Loucy (cell line): Measurements from ENCODE around the gene KIF2C.

Experiments used
- EZH2phosphoT487 ChIP-seq: fragments of 200-600 bp; IDR thresholded peaks from 2 replicates; pipeline ENCODE4 v1.6.1; 2018; ENCODE audit warnings: antibody characterized with exemption, mild to moderate bottlenecking, moderate library complexity, borderline replicate concordance
- TF ChIP-seq, protein P1 (sequence below): fragments of 200-600 bp; sonication (generic); conservative IDR thresholded peaks from 2 replicates; pipeline ENCODE4 v1.5.1; 2014; ENCODE audit warnings: mild to moderate bottlenecking, antibody characterized with exemption, low read length

DNA sequence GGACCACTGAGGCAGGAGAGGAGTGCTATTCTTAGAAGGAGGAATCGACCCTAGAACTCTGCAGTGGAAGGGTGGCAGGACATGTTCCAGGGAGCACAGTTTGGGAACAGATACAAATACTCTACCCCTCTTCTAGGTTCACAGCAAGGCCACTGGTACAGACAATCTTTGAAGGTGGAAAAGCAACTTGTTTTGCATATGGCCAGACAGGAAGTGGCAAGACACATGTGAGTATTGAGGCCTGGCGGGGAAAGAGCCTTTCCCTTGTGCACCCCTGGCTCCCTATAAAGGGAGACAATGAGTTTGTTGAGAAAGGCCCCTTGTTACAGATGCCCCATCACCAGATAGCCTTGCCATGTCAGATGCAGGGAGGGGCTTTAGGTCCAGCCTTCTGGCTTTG lies 17.8 kb downstream of the KIF2C start:
- TF ChIP-seq, protein P1, sequence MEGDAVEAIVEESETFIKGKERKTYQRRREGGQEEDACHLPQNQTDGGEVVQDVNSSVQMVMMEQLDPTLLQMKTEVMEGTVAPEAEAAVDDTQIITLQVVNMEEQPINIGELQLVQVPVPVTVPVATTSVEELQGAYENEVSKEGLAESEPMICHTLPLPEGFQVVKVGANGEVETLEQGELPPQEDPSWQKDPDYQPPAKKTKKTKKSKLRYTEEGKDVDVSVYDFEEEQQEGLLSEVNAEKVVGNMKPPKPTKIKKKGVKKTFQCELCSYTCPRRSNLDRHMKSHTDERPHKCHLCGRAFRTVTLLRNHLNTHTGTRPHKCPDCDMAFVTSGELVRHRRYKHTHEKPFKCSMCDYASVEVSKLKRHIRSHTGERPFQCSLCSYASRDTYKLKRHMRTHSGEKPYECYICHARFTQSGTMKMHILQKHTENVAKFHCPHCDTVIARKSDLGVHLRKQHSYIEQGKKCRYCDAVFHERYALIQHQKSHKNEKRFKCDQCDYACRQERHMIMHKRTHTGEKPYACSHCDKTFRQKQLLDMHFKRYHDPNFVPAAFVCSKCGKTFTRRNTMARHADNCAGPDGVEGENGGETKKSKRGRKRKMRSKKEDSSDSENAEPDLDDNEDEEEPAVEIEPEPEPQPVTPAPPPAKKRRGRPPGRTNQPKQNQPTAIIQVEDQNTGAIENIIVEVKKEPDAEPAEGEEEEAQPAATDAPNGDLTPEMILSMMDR, result no peak
- TF ChIP-seq EZH2phosphoT487, result no peak
